ENCODE measurements around the gene CFAP90.

DNA sequence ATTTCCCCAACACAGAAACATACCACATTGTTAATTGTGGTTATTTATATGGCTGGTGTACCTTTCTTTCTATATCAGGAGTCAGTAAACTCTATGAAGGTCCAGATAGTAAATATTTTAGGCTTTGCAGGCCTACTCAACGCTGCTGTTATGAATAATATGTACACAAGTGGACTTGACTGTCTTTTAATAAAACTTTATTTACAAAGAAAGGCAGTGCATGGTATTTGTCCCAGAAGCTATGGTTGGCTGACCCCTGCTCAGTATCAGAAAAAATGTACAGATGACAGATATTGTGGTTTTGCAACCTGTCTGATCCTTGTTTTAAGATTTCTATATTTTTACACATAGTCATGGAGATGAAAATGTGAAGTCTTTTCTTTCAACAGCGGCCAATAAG is 23.7 kb upstream of the CFAP90 start:
- no peak for TF ChIP-seq POLR2A (IDR thresholded peaks at IDR 0.05)
- TF ChIP-seq, protein P1, sequence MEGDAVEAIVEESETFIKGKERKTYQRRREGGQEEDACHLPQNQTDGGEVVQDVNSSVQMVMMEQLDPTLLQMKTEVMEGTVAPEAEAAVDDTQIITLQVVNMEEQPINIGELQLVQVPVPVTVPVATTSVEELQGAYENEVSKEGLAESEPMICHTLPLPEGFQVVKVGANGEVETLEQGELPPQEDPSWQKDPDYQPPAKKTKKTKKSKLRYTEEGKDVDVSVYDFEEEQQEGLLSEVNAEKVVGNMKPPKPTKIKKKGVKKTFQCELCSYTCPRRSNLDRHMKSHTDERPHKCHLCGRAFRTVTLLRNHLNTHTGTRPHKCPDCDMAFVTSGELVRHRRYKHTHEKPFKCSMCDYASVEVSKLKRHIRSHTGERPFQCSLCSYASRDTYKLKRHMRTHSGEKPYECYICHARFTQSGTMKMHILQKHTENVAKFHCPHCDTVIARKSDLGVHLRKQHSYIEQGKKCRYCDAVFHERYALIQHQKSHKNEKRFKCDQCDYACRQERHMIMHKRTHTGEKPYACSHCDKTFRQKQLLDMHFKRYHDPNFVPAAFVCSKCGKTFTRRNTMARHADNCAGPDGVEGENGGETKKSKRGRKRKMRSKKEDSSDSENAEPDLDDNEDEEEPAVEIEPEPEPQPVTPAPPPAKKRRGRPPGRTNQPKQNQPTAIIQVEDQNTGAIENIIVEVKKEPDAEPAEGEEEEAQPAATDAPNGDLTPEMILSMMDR (IDR thresholded peaks at IDR 0.05 in 4 of 5, conservative IDR thresholded peaks at IDR 0.05 in 1 of 5), result no peak

All from gastrocnemius medialis (tissue), 4 donors.